Natural killer cell (primary cell): ENCODE data around the gene SMC5. TPM values are rescaled to one million over a fixed set of nuclear protein-coding genes. Genes with fewer than 3 reads are reported as not detected.

Experiments used
- ATAC-seq, 3 donors: fragments of 150-1000 bp in 2 of 3; fragments of 200-7000 bp in 1 of 3; cut with Tn5 transposase; 1 replicate in 1 of 3; 2 replicates in 2 of 3; pipeline ENCODE4 v1.10.0; 2021; ENCODE audit warnings: mild to moderate bottlenecking in 2 of 3, moderate library complexity in 2 of 3
- DNase-seq, 2 donors: peaks; one replicate each; pipeline versions ENCODE4 v3.0.0 to v3.0.0-alpha.2; 2013 to 2021; ENCODE audit warnings: mixed read lengths in 1 of 2
- H3K27ac ChIP-seq: one replicate; pipeline ENCODE4 v1.5.1; 2013; ENCODE audit warnings: mild to moderate bottlenecking, low read length
- H3K27me3 ChIP-seq: one replicate; pipeline ENCODE4 v1.6.1; 2013; ENCODE audit warnings: low read length; ENCODE audit not compliant: control insufficient read depth, insufficient read depth
- H3K36me3 ChIP-seq: one replicate; pipeline ENCODE4 v1.6.1; 2013; ENCODE audit warnings: low read length; ENCODE audit not compliant: control insufficient read depth, insufficient read depth
- H3K4me1 ChIP-seq: one replicate; pipeline ENCODE4 v1.6.1; 2013; ENCODE audit warnings: low read length; ENCODE audit not compliant: control insufficient read depth, insufficient read depth
- H3K4me3 ChIP-seq: one replicate; pipeline ENCODE4 v1.5.1; 2013; ENCODE audit warnings: low read length
- H3K9me3 ChIP-seq: one replicate; pipeline ENCODE4 v1.6.1; 2013; ENCODE audit warnings: low read length; ENCODE audit not compliant: control insufficient read depth, insufficient read depth
- H3K27ac Mint-ChIP-seq, 2 donors: one replicate each; pipeline ENCODE4 v1.8.0; 2022; ENCODE audit warnings: mild to moderate bottlenecking in 2 of 2, mixed read lengths in 2 of 2, moderate library complexity in 1 of 2
- H3K27me3 Mint-ChIP-seq, 2 donors: one replicate each; pipeline ENCODE4 v1.8.0; 2022; ENCODE audit warnings: low read depth in 2 of 2, mixed read lengths in 2 of 2
- H3K36me3 Mint-ChIP-seq: one replicate; pipeline ENCODE4 v1.8.0; 2022; ENCODE audit warnings: mixed read lengths
- H3K4me1 Mint-ChIP-seq, 2 donors: one replicate each; pipeline ENCODE4 v1.8.0; 2022; ENCODE audit warnings: mixed read lengths in 2 of 2
- H3K4me3 Mint-ChIP-seq: one replicate; pipeline ENCODE4 v1.8.0; 2022; ENCODE audit warnings: mild to moderate bottlenecking, moderate library complexity, mixed read lengths
- H3K9me3 Mint-ChIP-seq, 2 donors: one replicate each; pipeline ENCODE4 v1.8.0; 2022; ENCODE audit warnings: mixed read lengths in 2 of 2
- CTCF ChIP-seq: fragments of 200-600 bp; IDR thresholded peaks from one replicate; pipeline ENCODE4 v1.8.0; 2022; ENCODE audit warnings: antibody characterized with exemption
- WGBS: methylation state at CpG from one replicate; pipeline ENCODE4 v1.1.7; 2013; ENCODE audit warnings: missing lambda C conversion rate; ENCODE audit not compliant: insufficient coverage; 5-methylcytosine and 5-hydroxymethylcytosine counted together
- intact Hi-C: fragments of 100-400 bp; cut with micrococcal nuclease; formaldehyde crosslinking; loops from one replicate; pipeline ENCODE4 v1.14.2; 2022
- total RNA-seq, 4 donors: library from RNA; stranded (reverse); fragments of 120-200 nt in 1 of 4; gene quantifications; one replicate each; pipeline versions ENCODE4 v1.2.3 to v1.2.4, GENCODE V29; 2013 to 2022

The SMC5 gene
- total RNA-seq, 3 donors from 2014 or later (not counting 1 experiment from before 2014, with no cell fraction given): 35.0 to 41.0 (median 40.9) TPM

DNA sequence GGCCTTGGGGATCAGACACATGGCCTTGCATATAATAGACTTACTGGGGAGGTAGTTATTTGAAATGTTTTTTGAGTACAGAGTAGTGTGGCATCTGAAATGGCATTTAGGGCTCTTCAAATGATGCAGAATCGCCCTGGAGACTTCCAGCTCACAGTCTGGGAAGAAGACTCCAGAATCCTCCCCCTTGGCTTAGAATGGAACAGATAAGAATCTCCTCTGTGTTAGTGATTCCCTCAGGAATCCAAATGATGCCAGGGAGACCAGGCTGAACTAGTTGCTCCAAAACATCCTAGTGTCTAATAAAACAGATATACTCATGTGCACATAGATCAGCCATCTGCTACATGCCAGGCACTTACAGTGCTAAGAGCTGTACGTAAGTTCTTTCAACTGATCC, 38.6 kb upstream of the SMC5 start:
- Histone ChIP-seq H3K4me3 (no peak overlapping the region), H3K36me3 (no peaks in the 10 kb centered on the region), H3K9me3 (no peaks in the 10 kb centered on the region), H3K4me1 (no peaks in the 10 kb centered on the region), H3K27me3 (no peaks in the 10 kb centered on the region), H3K27ac (no peak overlapping the region)
- Mint-ChIP-seq H3K4me3 (no peak overlapping the region), H3K4me1 (no peaks in the 10 kb centered on the region), H3K27me3 (no peaks in the 10 kb centered on the region), H3K36me3 (no peaks in the 10 kb centered on the region), H3K9me3 (no peaks in the 10 kb centered on the region), H3K27ac (no peak overlapping the region)
- intact Hi-C loops: no loop called here
- no peak for DNase-seq
- no peak for ATAC-seq
- no peak for TF ChIP-seq CTCF
- WGBS: 100% methylated on average over 1 of the region's 2 CpGs

- Mint-ChIP-seq H3K27ac (no peak overlapping the region), H3K36me3 (no peaks in the 10 kb centered on the region), H3K4me1 (no peaks in the 10 kb centered on the region), H3K4me3 (no peak overlapping the region), H3K9me3 (no peaks in the 10 kb centered on the region), H3K27me3 (no peaks in the 10 kb centered on the region)
- no peak for ATAC-seq
- Histone ChIP-seq H3K4me3 (no peak overlapping the region), H3K4me1 (no peaks in the 10 kb centered on the region), H3K9me3 (no peaks in the 10 kb centered on the region), H3K36me3 (no peaks in the 10 kb centered on the region), H3K27me3 (no peaks in the 10 kb centered on the region), H3K27ac (no peak overlapping the region)
- no peak for TF ChIP-seq CTCF
- intact Hi-C loops: no loop called here
- DNase-seq: no peak
- 100% methylated on average over 1 of the region's 1 CpG for WGBS
These were observed 36.4 kb upstream of the SMC5 start for GRCh38 chr9:70222354-70222753.

- Mint-ChIP-seq H3K4me1 (no peaks in the 10 kb centered on the region), H3K36me3 (no peaks in the 10 kb centered on the region), H3K4me3 (no peak overlapping the region), H3K27ac (no peak overlapping the region), H3K9me3 (no peaks in the 10 kb centered on the region), H3K27me3 (peaks cover 3 to 7% of the 10 kb centered on the region in 2 donors)
- TF ChIP-seq CTCF: no peak
- ATAC-seq: no peak
- H3K27ac ChIP-seq: no peak overlapping the region
- no peaks in the 10 kb centered on the region for H3K9me3 ChIP-seq
- H3K4me1 ChIP-seq: no peaks in the 10 kb centered on the region
- intact Hi-C loops: no loop called here
- H3K27me3 ChIP-seq: no peaks in the 10 kb centered on the region
- no peaks in the 10 kb centered on the region for H3K36me3 ChIP-seq
- DNase-seq: no peak
- H3K4me3 ChIP-seq: no peak overlapping the region
- 82% methylated on average over 2 of the region's 2 CpGs for WGBS
These were observed 30.7 kb upstream of the SMC5 start for GRCh38 chr9:70228118-70228517.

- no peak overlapping the region for H3K27ac Mint-ChIP-seq
- H3K9me3 ChIP-seq: no peaks in the 10 kb centered on the region
- H3K36me3 Mint-ChIP-seq: no peaks in the 10 kb centered on the region
- H3K9me3 Mint-ChIP-seq: no peaks in the 10 kb centered on the region
- H3K4me1 Mint-ChIP-seq: no peaks in the 10 kb centered on the region
- no peaks in the 10 kb centered on the region for H3K4me1 ChIP-seq
- no peaks in the 10 kb centered on the region for H3K27me3 ChIP-seq
- ATAC-seq: no peak
- WGBS: 94% methylated on average over 2 of the region's 2 CpGs
- no peaks in the 10 kb centered on the region for H3K36me3 ChIP-seq
- TF ChIP-seq CTCF: no peak
- H3K27ac ChIP-seq: no peak overlapping the region
- H3K4me3 ChIP-seq: no peak overlapping the region
- intact Hi-C loops: no loop called here
- H3K27me3 Mint-ChIP-seq: peaks cover 3 to 10% of the 10 kb centered on the region in 2 donors
- no peak for DNase-seq
- H3K4me3 Mint-ChIP-seq: no peak overlapping the region
These were observed 30.2 kb upstream of the SMC5 start for GRCh38 chr9:70228611-70229010.
